Vagina (tissue), 2 donors: Measurements from ENCODE around the gene VSIG4. TPM values are rescaled to one million over a fixed set of nuclear protein-coding genes. Genes with fewer than 3 reads are reported as not detected.

ENCODE experiments used
- DNase-seq, 2 donors: peaks; one replicate each; pipeline ENCODE4 v3.0.0-alpha.2; 2017; ENCODE audit errors: extremely low spot score in 2 of 2
- H3K27ac ChIP-seq: fragments of 200-600 bp; sonication (generic); one replicate; pipeline ENCODE4 v1.5.1; 2019
- H3K27me3 ChIP-seq: fragments of 200-600 bp; sonication (generic); one replicate; pipeline ENCODE4 v1.5.1; 2019
- H3K36me3 ChIP-seq, 2 donors: fragments of 200-600 bp; sonication (generic); one replicate each; pipeline ENCODE4 v1.5.1; 2017 to 2019
- H3K4me1 ChIP-seq: fragments of 200-600 bp; sonication (generic); one replicate; pipeline ENCODE4 v1.5.1; 2019
- H3K4me3 ChIP-seq, 2 donors: fragments of 200-600 bp; sonication (generic); 1 replicate in 1 of 2; 2 replicates in 1 of 2; pipeline ENCODE4 v1.5.1; 2016 to 2019
- H3K9me3 ChIP-seq: fragments of 200-600 bp; sonication (generic); one replicate; pipeline ENCODE4 v1.5.1; 2019
- POLR2A ChIP-seq, 2 donors: fragments of 450-650 bp; IDR thresholded peaks; one replicate each; pipeline ENCODE4 v1.6.1; 2017; ENCODE audit warnings: antibody characterized with exemption in 2 of 2, mild to moderate bottlenecking in 2 of 2, moderate library complexity in 2 of 2
- POLR2AphosphoS5 ChIP-seq, 2 donors: sonication (generic); formaldehyde crosslinking; IDR thresholded peaks; one replicate each; pipeline ENCODE4 v1.9.0; 2017; ENCODE audit warnings: antibody characterized with exemption in 2 of 2, mild to moderate bottlenecking in 2 of 2, low read depth in 1 of 2; ENCODE audit not compliant: insufficient read depth in 1 of 2
- intact Hi-C: fragments of 100-400 bp; cut with DNase I; formaldehyde crosslinking; loops from one replicate; pipeline ENCODE4 v1.15.1; 2023
- total RNA-seq: library from RNA; depleted of rRNA; stranded (reverse); fragments of >200 nt; gene quantifications from one replicate; pipeline ENCODE4 v1.2.3, GENCODE V29; 2016
- TF ChIP-seq, protein P1 (sequence below), 3 experiments: fragments of 450-650 bp in 2 of 3; fragments of 200-600 bp in 1 of 3; sonication (generic) in 1 of 3; IDR thresholded peaks; one replicate each; pipeline ENCODE4 v1.5.1; 2017 to 2019; ENCODE audit warnings: antibody characterized with exemption in 3 of 3, mild to moderate bottlenecking in 2 of 3, moderate library complexity in 2 of 3

The VSIG4 gene
- total RNA-seq, 1 donor from 2014 or later: 57.0 TPM

GRCh38 chrX:66018585-66019309, 21.1 kb downstream of the VSIG4 start:
- H3K27ac ChIP-seq: no peak overlapping the region
- no peaks in the 10 kb centered on the region for H3K27me3 ChIP-seq
- no peaks in the 10 kb centered on the region for H3K36me3 ChIP-seq
- no peaks in the 10 kb centered on the region for H3K9me3 ChIP-seq
- intact Hi-C loops: no loop called here
- H3K4me1 ChIP-seq: no peaks in the 10 kb centered on the region
- no peak for DNase-seq
- no peak overlapping the region for H3K4me3 ChIP-seq
- TF ChIP-seq POLR2A (IDR thresholded peaks at IDR 0.05) (no peak), POLR2AphosphoS5 (IDR thresholded peaks at IDR 0.05; ENCODE audit: insufficient read depth in 1 of 2, low read depth in 1 of 2) (no peak)
- TF ChIP-seq, protein P1, sequence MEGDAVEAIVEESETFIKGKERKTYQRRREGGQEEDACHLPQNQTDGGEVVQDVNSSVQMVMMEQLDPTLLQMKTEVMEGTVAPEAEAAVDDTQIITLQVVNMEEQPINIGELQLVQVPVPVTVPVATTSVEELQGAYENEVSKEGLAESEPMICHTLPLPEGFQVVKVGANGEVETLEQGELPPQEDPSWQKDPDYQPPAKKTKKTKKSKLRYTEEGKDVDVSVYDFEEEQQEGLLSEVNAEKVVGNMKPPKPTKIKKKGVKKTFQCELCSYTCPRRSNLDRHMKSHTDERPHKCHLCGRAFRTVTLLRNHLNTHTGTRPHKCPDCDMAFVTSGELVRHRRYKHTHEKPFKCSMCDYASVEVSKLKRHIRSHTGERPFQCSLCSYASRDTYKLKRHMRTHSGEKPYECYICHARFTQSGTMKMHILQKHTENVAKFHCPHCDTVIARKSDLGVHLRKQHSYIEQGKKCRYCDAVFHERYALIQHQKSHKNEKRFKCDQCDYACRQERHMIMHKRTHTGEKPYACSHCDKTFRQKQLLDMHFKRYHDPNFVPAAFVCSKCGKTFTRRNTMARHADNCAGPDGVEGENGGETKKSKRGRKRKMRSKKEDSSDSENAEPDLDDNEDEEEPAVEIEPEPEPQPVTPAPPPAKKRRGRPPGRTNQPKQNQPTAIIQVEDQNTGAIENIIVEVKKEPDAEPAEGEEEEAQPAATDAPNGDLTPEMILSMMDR (IDR thresholded peaks at IDR 0.05): no peak

DNA sequence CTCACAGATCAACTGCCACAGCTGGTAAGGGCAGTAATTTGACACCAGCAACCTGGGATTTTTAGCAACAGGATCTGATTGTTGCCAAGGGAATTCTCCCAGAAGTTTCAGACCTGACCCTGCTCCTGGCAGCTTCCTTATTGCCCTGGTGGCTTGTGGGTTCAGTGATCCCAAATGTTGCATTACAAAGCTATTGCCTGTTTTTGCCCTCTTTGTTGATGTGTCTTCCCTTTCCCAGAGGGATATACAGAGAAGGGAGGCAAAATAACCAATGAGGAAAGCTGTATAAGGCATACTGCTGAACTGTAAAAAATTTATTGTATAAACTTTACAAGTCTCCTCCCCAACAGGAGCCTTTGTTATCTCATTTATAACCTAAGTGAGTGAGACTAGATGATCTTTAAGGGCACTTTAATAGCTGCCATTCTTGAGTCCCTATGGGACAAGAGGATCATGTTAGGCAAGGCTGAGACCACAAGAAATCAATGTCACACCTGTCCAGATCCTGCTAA, 22.2 kb downstream of the VSIG4 start:
- no peak for DNase-seq
- intact Hi-C loops: no loop called here
- Histone ChIP-seq H3K27me3 (no peaks in the 10 kb centered on the region), H3K27ac (no peak overlapping the region), H3K4me3 (no peak overlapping the region), H3K4me1 (no peaks in the 10 kb centered on the region), H3K36me3 (no peaks in the 10 kb centered on the region), H3K9me3 (no peaks in the 10 kb centered on the region)
- no peak for TF ChIP-seq POLR2AphosphoS5 (IDR thresholded peaks at IDR 0.05; ENCODE audit: insufficient read depth in 1 of 2, low read depth in 1 of 2)
- no peak for TF ChIP-seq POLR2A (IDR thresholded peaks at IDR 0.05)
- TF ChIP-seq, protein P1 (IDR thresholded peaks at IDR 0.05): no peak

- Histone ChIP-seq H3K27ac (no peak overlapping the region), H3K36me3 (no peaks in the 10 kb centered on the region), H3K4me1 (no peaks in the 10 kb centered on the region), H3K4me3 (peak overlapping the region in 1 of 2 donors; percentile 9), H3K9me3 (no peaks in the 10 kb centered on the region), H3K27me3 (no peaks in the 10 kb centered on the region)
- DNase-seq: no peak
- intact Hi-C loops: no loop called here
- TF ChIP-seq POLR2A (IDR thresholded peaks at IDR 0.05) (no peak), POLR2AphosphoS5 (IDR thresholded peaks at IDR 0.05; ENCODE audit: insufficient read depth in 1 of 2, low read depth in 1 of 2) (no peak)
- TF ChIP-seq, protein P1 (IDR thresholded peaks at IDR 0.05): no peak
These were observed 22.8 kb downstream of the VSIG4 start for GRCh38 chrX:66016905-66017658.

- Histone ChIP-seq H3K27ac (no peak overlapping the region), H3K9me3 (no peaks in the 10 kb centered on the region), H3K36me3 (no peaks in the 10 kb centered on the region), H3K4me3 (peak overlapping the region in 1 of 2 donors; percentile 9), H3K4me1 (no peaks in the 10 kb centered on the region), H3K27me3 (no peaks in the 10 kb centered on the region)
- no peak for DNase-seq
- TF ChIP-seq, protein P1 (IDR thresholded peaks at IDR 0.05): no peak
- TF ChIP-seq POLR2AphosphoS5 (IDR thresholded peaks at IDR 0.05; ENCODE audit: insufficient read depth in 1 of 2, low read depth in 1 of 2) (no peak), POLR2A (IDR thresholded peaks at IDR 0.05) (no peak)
- intact Hi-C loops: no loop called here
These were observed 23.8 kb downstream of the VSIG4 start for GRCh38 chrX:66015900-66016689.
